GM19240 (cell line): ENCODE data around the gene TTC38.

Experiments used
- DNase-seq: peaks from one replicate; pipeline ENCODE4 v3.0.0; 2011; ENCODE audit warnings: low spot score; ENCODE audit not compliant: insufficient read length

The TTC38 gene

DNA sequence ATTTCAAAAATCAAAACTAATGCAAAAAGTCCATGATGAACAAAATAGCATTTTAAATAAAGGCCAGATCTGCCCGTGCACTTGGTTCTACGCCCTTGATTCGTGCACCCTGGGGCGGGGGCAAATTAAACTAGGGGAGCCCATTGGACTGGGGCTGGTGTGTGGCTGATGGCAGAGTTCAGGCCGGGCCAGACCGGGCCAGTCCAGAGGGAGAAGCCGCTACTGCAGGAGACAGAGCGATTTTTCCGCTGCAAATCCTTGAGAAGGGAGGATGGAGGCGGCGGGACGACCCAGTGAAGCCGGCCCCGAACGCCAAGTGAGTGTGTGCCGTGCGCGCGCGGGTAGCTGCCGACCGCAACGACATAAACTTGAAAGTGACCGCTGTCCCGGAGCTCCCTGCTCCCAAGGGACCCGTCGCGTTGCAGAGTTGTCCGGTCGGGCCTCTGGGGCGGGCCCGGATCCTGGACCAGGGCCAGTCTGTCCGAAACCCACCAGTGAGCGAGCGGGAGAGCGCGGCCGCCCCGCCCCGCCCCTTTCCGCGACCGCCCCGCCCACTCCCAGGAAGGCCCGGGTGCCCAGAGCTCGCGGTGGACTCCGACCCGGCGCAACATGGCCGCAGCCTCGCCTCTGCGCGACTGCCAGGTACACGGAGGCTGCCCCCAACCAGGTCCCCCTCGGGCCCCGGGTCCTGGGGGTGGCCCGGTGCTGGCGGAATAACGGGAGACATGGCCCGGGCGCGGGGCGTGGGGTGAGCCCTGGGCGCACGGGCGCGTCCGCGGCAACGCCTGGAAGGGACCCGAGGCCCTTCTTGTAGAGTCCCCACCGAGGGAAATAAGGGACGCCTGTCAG is at the start of gene TTC38:
TSS of gene TTC38 (plus strand) at position 578 of the 849 bp plus-strand sequence. CDS start at position 610, 32 bp downstream.
- peak; percentile 94 for DNase-seq

- no peak for DNase-seq
These were observed 48.2 kb upstream of the TTC38 start for GRCh38 chr22:46219636-46220035.

DNA sequence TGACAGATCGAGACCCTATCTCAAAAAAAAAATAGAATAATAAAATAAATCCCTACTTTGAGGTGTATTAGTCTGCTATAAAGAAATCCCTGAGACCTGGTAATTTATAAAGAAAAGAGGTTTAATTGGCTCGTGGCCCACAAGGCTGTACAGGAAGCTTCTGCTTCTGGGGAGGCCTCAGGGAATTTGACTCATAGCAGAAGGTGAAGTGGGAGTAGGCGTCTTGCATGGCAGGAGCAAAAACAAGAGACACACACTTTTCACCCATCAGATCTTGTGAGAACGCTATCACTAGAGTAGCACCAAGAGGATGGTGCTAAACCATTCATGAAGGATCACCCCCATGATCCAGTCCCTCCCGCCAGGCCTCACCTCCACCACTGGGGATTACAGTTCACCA is 46.9 kb upstream of the TTC38 start:
- DNase-seq = no peak

GRCh38 chr22:46224044-46224897 is 43.5 kb upstream of the TTC38 start:
- no peak for DNase-seq

GRCh38 chr22:46224898-46225290 is 42.9 kb upstream of the TTC38 start:
- DNase-seq = no peak

- no peak for DNase-seq
These were observed 42.2 kb upstream of the TTC38 start for GRCh38 chr22:46225631-46226030.

- DNase-seq = no peak
These were observed 41.2 kb upstream of the TTC38 start for GRCh38 chr22:46226577-46226976.

DNA sequence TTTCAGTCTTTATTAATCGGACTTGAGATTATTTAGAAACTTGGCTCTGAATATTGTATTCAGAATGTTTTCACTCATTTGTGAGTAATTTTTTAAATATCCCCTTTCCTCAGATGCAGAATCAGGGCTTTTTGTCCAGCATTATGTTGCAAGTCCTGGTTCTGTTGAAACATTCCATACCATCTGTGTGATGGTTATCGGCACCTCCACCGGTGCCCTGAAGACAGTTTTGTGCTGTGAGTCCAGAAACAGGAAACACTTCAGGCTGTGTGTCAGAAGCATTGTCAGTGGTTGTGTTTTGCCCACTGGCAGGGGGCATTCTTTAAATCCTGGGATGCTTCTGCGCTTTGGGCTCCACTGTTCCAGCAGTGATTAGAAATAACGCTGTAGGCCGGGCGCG is 38.1 kb upstream of the TTC38 start:
- no peak for DNase-seq

GRCh38 chr22:46230262-46230901 is 37.4 kb upstream of the TTC38 start:
- no peak for DNase-seq

- no peak for DNase-seq
These were observed 34.6 kb upstream of the TTC38 start for GRCh38 chr22:46233231-46233630.

- no peak for DNase-seq
These were observed 32.8 kb upstream of the TTC38 start for GRCh38 chr22:46234969-46235368.

- DNase-seq = no peak
These were observed 30.2 kb upstream of the TTC38 start for GRCh38 chr22:46237453-46238124.

DNA sequence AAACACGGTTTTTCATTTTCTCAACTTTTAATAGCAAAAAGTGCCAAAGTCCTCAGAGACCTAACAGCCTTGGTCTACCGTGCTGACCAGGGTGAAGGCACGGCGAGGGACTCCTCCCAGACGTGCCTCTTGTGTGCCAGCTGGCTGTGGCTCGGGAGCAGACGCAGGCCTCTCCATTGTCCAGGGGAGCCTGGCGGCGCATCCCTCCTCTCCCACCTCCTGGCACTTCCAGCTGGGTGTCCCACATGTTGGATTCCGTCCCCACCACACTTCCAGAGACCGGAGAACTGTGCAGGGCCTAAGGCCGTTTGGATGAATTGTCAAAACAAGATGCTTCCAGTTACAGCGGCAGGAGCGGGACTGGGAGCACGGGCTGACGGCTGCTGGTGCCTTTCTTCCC is 29.3 kb upstream of the TTC38 start:
- no peak for DNase-seq

DNA sequence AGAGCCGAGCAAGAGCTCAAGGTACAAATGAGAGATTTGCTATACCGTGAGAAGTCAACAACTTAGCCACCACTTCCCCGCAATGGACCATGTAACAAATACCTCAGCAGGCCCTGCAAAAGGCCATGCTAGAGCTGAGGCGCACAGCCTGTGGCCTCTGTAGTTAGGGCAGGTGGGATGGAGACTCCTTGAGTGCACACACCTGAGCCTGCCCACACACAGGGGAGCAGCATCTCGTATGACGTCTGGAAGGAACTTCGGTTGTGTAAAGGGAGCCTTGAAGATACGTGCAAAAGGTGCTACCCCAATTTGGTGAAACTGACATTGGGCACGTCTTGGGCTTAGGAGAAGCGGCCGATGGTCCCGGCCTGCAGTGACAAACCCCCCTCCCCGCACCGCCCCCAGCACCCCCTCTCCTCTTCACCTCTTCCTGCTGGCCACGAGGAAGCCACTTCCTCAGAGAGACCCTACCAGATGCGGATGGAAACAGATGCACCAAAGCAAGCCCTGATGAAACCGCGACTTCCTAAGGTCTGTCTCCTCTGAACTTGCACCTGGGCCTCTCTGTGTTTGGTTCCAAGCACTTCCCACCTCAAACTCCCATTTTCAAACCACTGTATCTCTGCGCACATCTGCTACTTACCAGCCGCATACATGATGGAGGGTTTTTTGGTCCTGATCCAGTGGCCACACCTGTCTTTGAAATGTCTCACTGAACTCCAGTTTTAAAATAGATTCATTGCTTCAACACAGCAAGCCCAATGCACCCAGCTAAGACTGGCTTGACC is 28.4 kb upstream of the TTC38 start:
- no peak for DNase-seq

- no peak for DNase-seq
These were observed 27.7 kb upstream of the TTC38 start for GRCh38 chr22:46240073-46240472.

DNA sequence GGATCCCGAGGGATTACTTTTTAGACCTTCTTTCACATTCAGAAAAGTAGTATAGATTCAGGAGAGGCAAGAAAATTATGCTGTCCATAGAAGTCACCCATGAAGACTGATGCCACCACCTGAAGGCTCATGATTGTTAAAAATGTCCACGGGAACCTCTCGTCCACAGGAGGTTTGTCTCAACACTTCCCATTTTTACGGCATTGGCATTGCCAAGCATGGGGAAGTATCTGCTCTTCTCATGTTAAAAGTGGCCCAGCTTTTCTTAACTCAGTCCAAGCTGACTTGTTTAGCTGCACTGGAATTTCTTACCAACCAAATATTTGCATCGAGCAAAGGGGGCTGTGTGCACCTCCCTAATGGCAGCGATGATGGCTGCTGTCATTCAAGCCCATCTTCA is 27.3 kb upstream of the TTC38 start:
- no peak for DNase-seq

- no peak for DNase-seq
These were observed 26.9 kb upstream of the TTC38 start for GRCh38 chr22:46240907-46241306.

- DNase-seq = no peak
These were observed 26.3 kb upstream of the TTC38 start for GRCh38 chr22:46241396-46242007.

- no peak for DNase-seq
These were observed 25.7 kb upstream of the TTC38 start for GRCh38 chr22:46242076-46242475.

DNA sequence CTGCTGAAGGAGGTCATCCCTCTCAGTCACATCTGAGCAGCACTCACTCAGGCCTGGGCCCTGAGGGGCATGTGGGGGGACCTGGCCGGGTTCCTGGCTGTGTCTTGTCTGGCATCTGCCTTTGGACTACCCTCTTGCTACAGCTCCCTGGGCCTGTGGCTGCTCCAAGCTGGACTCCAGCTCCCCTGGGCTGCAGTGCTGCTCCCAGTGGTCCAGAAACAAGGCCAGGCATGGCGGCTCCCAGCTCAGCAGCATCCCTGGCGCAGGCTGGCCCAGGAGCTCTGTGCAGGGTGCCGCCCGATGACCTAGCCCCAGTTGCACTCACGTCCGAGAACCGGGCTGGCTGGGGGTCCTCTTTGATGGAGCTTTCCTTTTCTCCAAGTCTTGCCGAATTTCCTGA is 23.0 kb upstream of the TTC38 start:
- DNase-seq = no peak
